ENCODE data around the gene KCNMA1. TPM values are rescaled to one million over a fixed set of nuclear protein-coding genes. Genes with fewer than 3 reads are reported as not detected.

KCNMA1 gene
- total RNA-seq, 1 donor from 2014 or later: 0.21 TPM

DNA sequence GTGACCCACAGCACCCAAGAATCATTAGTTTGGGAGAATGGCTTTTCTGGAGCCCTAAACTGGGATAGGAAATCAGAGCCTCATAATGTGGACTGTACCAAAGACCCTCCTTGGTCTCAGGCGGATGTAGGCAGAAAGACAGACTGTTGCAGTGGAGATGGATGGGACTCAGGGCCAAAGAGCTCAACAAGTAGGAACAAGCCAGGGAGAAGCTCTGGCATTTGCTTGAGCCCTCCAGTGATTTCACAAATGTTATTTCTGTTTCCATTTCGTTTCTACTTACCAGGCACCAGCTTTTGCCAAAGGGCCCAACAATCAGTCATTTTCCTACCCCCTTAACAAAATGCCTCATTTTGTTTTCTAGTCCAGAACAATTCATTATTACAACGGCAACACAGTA, 762.7 kb downstream of the KCNMA1 start:
- no peaks in the 10 kb centered on the region for H3K36me3 Mint-ChIP-seq (ENCODE audit: low read depth)
- intact Hi-C loops (cut with micrococcal nuclease): no loop called here
- H3K27me3 Mint-ChIP-seq (ENCODE audit: low read depth): no peaks in the 10 kb centered on the region
- no peak overlapping the region for H3K27ac Mint-ChIP-seq
- H3K9me3 Mint-ChIP-seq: no peaks in the 10 kb centered on the region
- no peak overlapping the region for H3K4me3 Mint-ChIP-seq (ENCODE audit: low read depth)
- H3K4me1 Mint-ChIP-seq (ENCODE audit: low read depth): no peaks in the 10 kb centered on the region
- no peak for DNase-seq (ENCODE audit: low spot score)

DNA sequence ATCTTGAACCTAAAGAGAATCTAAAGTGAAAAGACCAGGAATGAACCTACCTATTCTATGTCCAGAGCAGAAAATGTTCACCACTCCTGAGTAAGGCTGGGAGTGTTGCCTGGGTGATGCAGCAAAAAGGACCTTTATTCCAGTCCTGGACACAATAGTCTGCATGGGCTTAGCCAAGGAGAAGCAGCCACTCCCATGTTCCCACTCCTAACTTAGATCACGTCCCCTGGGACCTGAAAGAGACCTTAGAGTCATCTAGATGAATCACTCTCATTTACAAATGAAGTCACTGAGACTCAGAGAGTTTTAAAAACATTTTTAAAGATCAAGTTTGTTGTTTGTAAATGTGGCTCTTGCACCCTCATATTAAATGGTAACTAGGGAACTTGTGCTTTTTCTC, 763.4 kb downstream of the KCNMA1 start:
- H3K4me3 Mint-ChIP-seq (ENCODE audit: low read depth): no peak overlapping the region
- intact Hi-C loops (cut with micrococcal nuclease): no loop called here
- no peak for DNase-seq (ENCODE audit: low spot score)
- H3K36me3 Mint-ChIP-seq (ENCODE audit: low read depth): no peaks in the 10 kb centered on the region
- no peaks in the 10 kb centered on the region for H3K9me3 Mint-ChIP-seq
- H3K27ac Mint-ChIP-seq: no peak overlapping the region
- no peaks in the 10 kb centered on the region for H3K27me3 Mint-ChIP-seq (ENCODE audit: low read depth)
- H3K4me1 Mint-ChIP-seq (ENCODE audit: low read depth): no peaks in the 10 kb centered on the region

GRCh38 chr10:76871697-76872295, 765.8 kb downstream of the KCNMA1 start:
- no peaks in the 10 kb centered on the region for H3K9me3 Mint-ChIP-seq
- H3K36me3 Mint-ChIP-seq (ENCODE audit: low read depth): no peaks in the 10 kb centered on the region
- intact Hi-C loops (cut with micrococcal nuclease): no loop called here
- no peaks in the 10 kb centered on the region for H3K4me1 Mint-ChIP-seq (ENCODE audit: low read depth)
- no peak overlapping the region for H3K27ac Mint-ChIP-seq
- no peak for DNase-seq (ENCODE audit: low spot score)
- H3K4me3 Mint-ChIP-seq (ENCODE audit: low read depth): no peak overlapping the region
- H3K27me3 Mint-ChIP-seq (ENCODE audit: low read depth): no peaks in the 10 kb centered on the region

DNA sequence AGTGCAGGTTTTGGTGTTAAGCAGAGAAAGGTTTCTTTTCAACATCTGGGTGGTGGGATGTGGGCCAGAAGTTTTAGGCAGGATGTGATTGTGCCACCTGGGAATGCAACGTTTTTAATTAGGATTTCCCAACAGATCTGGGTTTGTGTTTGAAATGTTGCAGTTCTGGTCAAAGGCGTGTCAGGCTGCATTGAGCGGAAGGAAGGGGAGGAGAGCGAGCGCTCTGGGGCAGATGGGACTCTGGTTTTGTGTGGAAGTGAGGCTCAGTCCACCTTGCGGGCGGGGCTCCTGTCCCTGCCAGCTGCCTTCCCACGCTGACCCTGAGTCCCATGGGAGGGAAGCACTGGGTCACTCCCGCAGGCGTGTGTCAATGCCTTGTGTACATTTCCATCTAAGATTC, 767.7 kb downstream of the KCNMA1 start:
- Mint-ChIP-seq H3K36me3 (ENCODE audit: low read depth) (no peaks in the 10 kb centered on the region), H3K27me3 (ENCODE audit: low read depth) (no peaks in the 10 kb centered on the region), H3K9me3 (no peaks in the 10 kb centered on the region), H3K27ac (no peak overlapping the region), H3K4me1 (ENCODE audit: low read depth) (no peaks in the 10 kb centered on the region), H3K4me3 (ENCODE audit: low read depth) (no peak overlapping the region)
- no peak for DNase-seq (ENCODE audit: low spot score)
- intact Hi-C loops (cut with micrococcal nuclease): no loop called here

GRCh38 chr10:76868098-76868977, 769.3 kb downstream of the KCNMA1 start:
- no peaks in the 10 kb centered on the region for H3K9me3 Mint-ChIP-seq
- H3K27ac Mint-ChIP-seq: no peak overlapping the region
- no peaks in the 10 kb centered on the region for H3K27me3 Mint-ChIP-seq (ENCODE audit: low read depth)
- no peaks in the 10 kb centered on the region for H3K4me1 Mint-ChIP-seq (ENCODE audit: low read depth)
- no peak for DNase-seq (ENCODE audit: low spot score)
- intact Hi-C loops (cut with micrococcal nuclease): no loop called here
- no peaks in the 10 kb centered on the region for H3K36me3 Mint-ChIP-seq (ENCODE audit: low read depth)
- H3K4me3 Mint-ChIP-seq (ENCODE audit: low read depth): no peak overlapping the region

DNA sequence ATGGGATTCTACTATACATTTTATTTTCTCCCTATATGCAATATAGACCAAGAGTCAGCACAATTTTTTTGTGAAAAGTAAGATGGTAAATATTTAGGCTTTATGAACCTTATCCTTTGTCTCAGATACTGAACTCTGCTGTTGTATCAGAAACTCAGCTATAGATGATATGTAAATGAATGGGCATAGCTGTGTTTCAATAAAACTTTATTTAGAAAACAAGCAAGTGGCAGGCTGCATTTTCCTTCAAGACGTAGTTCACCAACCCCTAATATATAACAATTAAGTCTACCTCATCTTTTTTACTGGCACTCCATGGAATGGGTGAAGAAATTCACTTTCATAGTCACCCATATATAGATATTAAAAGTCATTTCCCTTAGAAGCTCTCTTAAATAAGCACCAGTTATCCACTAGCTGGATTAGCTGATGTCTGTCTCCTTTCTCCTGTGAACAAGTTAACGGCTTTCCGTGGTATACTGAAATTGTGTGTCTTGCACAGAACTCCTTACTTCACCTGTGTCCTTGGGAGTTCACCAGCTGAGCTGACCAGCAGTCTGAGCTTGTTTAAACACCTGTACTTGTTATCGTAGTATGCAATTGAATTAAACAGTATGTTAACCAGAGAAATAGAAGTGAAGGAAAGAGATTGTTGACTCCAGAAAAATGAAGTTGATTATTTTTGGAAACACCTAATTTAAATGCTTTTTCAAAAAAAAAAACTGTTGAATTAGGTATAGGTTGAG, 770.6 kb downstream of the KCNMA1 start:
- Mint-ChIP-seq H3K9me3 (no peaks in the 10 kb centered on the region), H3K36me3 (ENCODE audit: low read depth) (no peaks in the 10 kb centered on the region), H3K27ac (no peak overlapping the region), H3K4me3 (ENCODE audit: low read depth) (no peak overlapping the region), H3K4me1 (ENCODE audit: low read depth) (no peaks in the 10 kb centered on the region), H3K27me3 (ENCODE audit: low read depth) (no peaks in the 10 kb centered on the region)
- DNase-seq (ENCODE audit: low spot score): no peak
- intact Hi-C loops (cut with micrococcal nuclease): no loop called here

DNA sequence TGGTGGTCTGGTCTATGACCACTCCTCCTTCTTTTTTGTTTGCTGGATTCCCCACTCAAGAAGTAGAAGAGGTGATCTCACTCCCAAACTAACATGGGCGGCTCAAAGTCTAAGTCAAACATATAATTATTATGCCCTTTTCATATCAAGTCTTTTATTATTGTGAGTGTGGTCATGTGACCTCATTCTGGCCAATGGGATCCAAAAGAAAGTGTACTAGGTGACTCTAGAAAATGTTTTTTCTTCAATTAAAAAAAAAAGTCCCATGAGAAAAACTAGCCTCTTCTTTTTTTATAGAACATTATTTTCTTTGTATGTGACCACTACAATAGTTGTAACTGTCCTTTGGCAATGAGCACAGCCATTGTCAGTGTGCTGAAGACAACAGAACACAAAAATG, 772.7 kb downstream of the KCNMA1 start:
- intact Hi-C loops (cut with micrococcal nuclease): no loop called here
- no peaks in the 10 kb centered on the region for H3K27me3 Mint-ChIP-seq (ENCODE audit: low read depth)
- H3K4me1 Mint-ChIP-seq (ENCODE audit: low read depth): no peaks in the 10 kb centered on the region
- no peaks in the 10 kb centered on the region for H3K36me3 Mint-ChIP-seq (ENCODE audit: low read depth)
- no peak overlapping the region for H3K4me3 Mint-ChIP-seq (ENCODE audit: low read depth)
- no peak for DNase-seq (ENCODE audit: low spot score)
- no peaks in the 10 kb centered on the region for H3K9me3 Mint-ChIP-seq
- no peak overlapping the region for H3K27ac Mint-ChIP-seq

GRCh38 chr10:76858721-76859120, 778.9 kb downstream of the KCNMA1 start:
- DNase-seq (ENCODE audit: low spot score): no peak
- no peaks in the 10 kb centered on the region for H3K4me1 Mint-ChIP-seq (ENCODE audit: low read depth)
- no peaks in the 10 kb centered on the region for H3K27me3 Mint-ChIP-seq (ENCODE audit: low read depth)
- no peak overlapping the region for H3K27ac Mint-ChIP-seq
- H3K9me3 Mint-ChIP-seq: no peaks in the 10 kb centered on the region
- H3K4me3 Mint-ChIP-seq (ENCODE audit: low read depth): no peak overlapping the region
- H3K36me3 Mint-ChIP-seq (ENCODE audit: low read depth): no peaks in the 10 kb centered on the region
- intact Hi-C loops (cut with micrococcal nuclease): no loop called here

GRCh38 chr10:76840802-76841201, 796.8 kb downstream of the KCNMA1 start:
- H3K9me3 Mint-ChIP-seq: no peaks in the 10 kb centered on the region
- no peak overlapping the region for H3K4me3 Mint-ChIP-seq (ENCODE audit: low read depth)
- intact Hi-C loops (cut with micrococcal nuclease): no loop called here
- no peak overlapping the region for H3K27ac Mint-ChIP-seq
- H3K27me3 Mint-ChIP-seq (ENCODE audit: low read depth): no peaks in the 10 kb centered on the region
- DNase-seq (ENCODE audit: low spot score): no peak
- H3K36me3 Mint-ChIP-seq (ENCODE audit: low read depth): no peaks in the 10 kb centered on the region
- no peaks in the 10 kb centered on the region for H3K4me1 Mint-ChIP-seq (ENCODE audit: low read depth)

DNA sequence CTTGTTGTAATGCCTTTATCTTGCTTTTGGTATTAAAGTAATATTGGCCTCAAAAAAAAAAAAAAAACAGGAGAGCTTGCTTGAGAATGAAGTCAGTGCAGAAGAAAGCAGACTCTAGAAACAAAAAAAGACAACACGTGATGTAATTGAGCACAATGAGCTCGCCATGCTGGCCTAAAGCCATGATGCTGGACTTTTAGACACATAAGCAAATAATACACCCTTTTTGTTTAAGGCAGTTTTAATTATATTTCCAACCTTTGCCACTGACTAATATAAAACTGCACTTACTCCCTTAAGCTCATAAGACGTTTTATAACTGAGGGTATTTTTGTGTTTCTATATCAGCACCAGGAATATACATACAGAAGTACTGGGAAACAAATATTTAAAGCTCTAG, 798.3 kb downstream of the KCNMA1 start:
- no peaks in the 10 kb centered on the region for H3K9me3 Mint-ChIP-seq
- no peaks in the 10 kb centered on the region for H3K36me3 Mint-ChIP-seq (ENCODE audit: low read depth)
- H3K27me3 Mint-ChIP-seq (ENCODE audit: low read depth): no peaks in the 10 kb centered on the region
- H3K27ac Mint-ChIP-seq: no peak overlapping the region
- intact Hi-C loops (cut with micrococcal nuclease): no loop called here
- no peak for DNase-seq (ENCODE audit: low spot score)
- no peaks in the 10 kb centered on the region for H3K4me1 Mint-ChIP-seq (ENCODE audit: low read depth)
- no peak overlapping the region for H3K4me3 Mint-ChIP-seq (ENCODE audit: low read depth)

DNA sequence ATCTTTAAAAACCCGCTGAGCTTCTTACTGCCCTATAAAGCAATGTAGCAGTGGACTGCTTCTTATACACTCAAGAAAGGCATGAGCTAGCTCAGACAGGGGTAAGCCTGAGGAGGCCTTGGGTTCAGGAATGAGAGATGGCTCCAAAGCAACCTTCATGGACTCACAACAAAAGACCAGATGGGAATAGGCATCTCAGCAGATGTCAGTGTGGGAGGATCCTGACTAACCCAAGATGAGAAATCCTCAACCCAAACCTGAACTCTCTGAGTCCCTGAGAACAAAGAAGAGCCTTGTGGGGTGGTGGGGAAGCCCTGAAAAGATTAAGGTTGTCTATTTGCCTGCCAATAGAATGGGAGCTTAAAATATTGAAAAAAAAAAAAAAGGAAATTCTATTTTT, 807.4 kb downstream of the KCNMA1 start:
- Mint-ChIP-seq H3K27ac (no peak overlapping the region), H3K36me3 (ENCODE audit: low read depth) (no peaks in the 10 kb centered on the region), H3K9me3 (no peaks in the 10 kb centered on the region), H3K4me1 (ENCODE audit: low read depth) (no peaks in the 10 kb centered on the region), H3K4me3 (ENCODE audit: low read depth) (no peak overlapping the region), H3K27me3 (ENCODE audit: low read depth) (no peaks in the 10 kb centered on the region)
- DNase-seq (ENCODE audit: low spot score): no peak
- intact Hi-C loops (cut with micrococcal nuclease): no loop called here

- no peak for DNase-seq (ENCODE audit: low spot score)
- Mint-ChIP-seq H3K4me3 (ENCODE audit: low read depth) (no peak overlapping the region), H3K27ac (no peak overlapping the region), H3K9me3 (no peaks in the 10 kb centered on the region), H3K27me3 (ENCODE audit: low read depth) (no peaks in the 10 kb centered on the region), H3K36me3 (ENCODE audit: low read depth) (no peaks in the 10 kb centered on the region), H3K4me1 (ENCODE audit: low read depth) (no peaks in the 10 kb centered on the region)
- intact Hi-C loops (cut with micrococcal nuclease): no loop called here
These were observed 807.9 kb downstream of the KCNMA1 start for GRCh38 chr10:76829724-76830123.

Measured in activated T-helper 2 cell treated with anti-CD3 and anti-CD28 coated beads, Interferon-gamma antibody, Interleukin-2, Interleukin-4, amounts not matched to agents 10 μg/mL and 5 μg/mL and 100 μg/mL, durations not matched to agents 14 hours and 24 hours and 36 hours (primary cell).